K562 (cell line): ENCODE data around the gene ERBB4. TPM values are rescaled to one million over a fixed set of nuclear protein-coding genes. Genes with fewer than 3 reads are reported as not detected.

Source experiments
- ATAC-seq: fragments of 200-7000 bp; cut with Tn5 transposase; 3 replicates; pipeline ENCODE4 v1.9.1; 2020; ENCODE audit warnings: moderate library complexity
- BruUV-seq: library from RNA; stranded (reverse); fragments of 400-500 nt; replicated peaks from 2 replicates; lab custom pipeline; 2021; lab: Mats Ljungman, UMichigan
- CTCF ChIA-PET: fragments of 300-600 bp; formaldehyde crosslinking; extraction: SDS; loops from one replicate; lab custom pipeline; 2021; ENCODE audit warnings: low intra/inter-chr PET ratio; lab: Yijun Ruan, JAX
- POLR2A ChIA-PET: fragments of 300-600, 350-650 bp; sonication (Branson Sonifier 250); formaldehyde crosslinking; extraction: SDS; loops from one replicate; lab custom pipeline; 2021; ENCODE audit warnings: antibody characterized with exemption, inconsistent platforms; lab: Yijun Ruan, JAX
- DNase-seq, 4 experiments: peaks; one replicate each; pipeline versions ENCODE4 v3.0.0 to v3.0.0-alpha.2; 2011 to 2018; ENCODE audit warnings: low spot score in 3 of 4, mixed read lengths in 3 of 4; ENCODE audit errors: extremely low read depth in 1 of 4
- FAIRE-seq: peaks from 2 replicates; lab custom pipeline; 2011; peaks lifted over from hg19 to GRCh38; lab: Jason Lieb, UNC
- H2AFZ ChIP-seq: 2 replicates; pipeline ENCODE4 v1.6.0; 2011; ENCODE audit warnings: low read depth, low read length, control low read depth, inconsistent platforms
- H3K27ac ChIP-seq: fragments of 200-600 bp; 3 replicates; pipeline ENCODE4 v1.8.0; 2011; ENCODE audit warnings: low read depth, mild to moderate bottlenecking, control low read depth, inconsistent platforms, low read length, moderate library complexity, mixed read lengths; ENCODE audit errors: extremely low read depth
- H3K27me3 ChIP-seq, 2 experiments: fragments of 300-600 bp in 1 of 2; 2 replicates in 1 of 2; 3 replicates in 1 of 2; pipeline versions ENCODE4 v1.6.0 to v1.8.0; 2011; ENCODE audit warnings: inconsistent platforms in 2 of 2, low read length in 2 of 2, mild to moderate bottlenecking in 1 of 2, mixed read lengths in 1 of 2, moderate library complexity in 1 of 2; ENCODE audit not compliant: control insufficient read depth in 2 of 2, insufficient read depth in 2 of 2
- H3K36me3 ChIP-seq: fragments of 300-600 bp; 3 replicates; pipeline ENCODE4 v1.8.0; 2011; ENCODE audit warnings: mild to moderate bottlenecking, low read length, inconsistent platforms; ENCODE audit not compliant: control insufficient read depth, insufficient read depth
- H3K4me1 ChIP-seq, 2 experiments: fragments of 200-600 bp in 1 of 2; replicated peaks in 1 of 2; 2 replicates in 1 of 2; 3 replicates in 1 of 2; pipeline versions ENCODE4 v1.5.1 to v1.8.0; 2011; ENCODE audit warnings: inconsistent platforms in 2 of 2, low read length in 2 of 2, mild to moderate bottlenecking in 1 of 2, mixed read lengths in 1 of 2, moderate library complexity in 1 of 2; ENCODE audit not compliant: control insufficient read depth in 2 of 2, insufficient read depth in 2 of 2
- H3K4me2 ChIP-seq: 2 replicates; pipeline ENCODE4 v1.6.1; 2011; ENCODE audit warnings: low read length, control low read depth, inconsistent platforms, mixed read lengths; ENCODE audit not compliant: insufficient read depth
- H3K4me3 ChIP-seq: fragments of 200-600 bp; sonication (generic), shearing (Covaris generic); 2 replicates; pipeline ENCODE4 v1.5.1; 2016; ENCODE audit warnings: control low read depth, inconsistent platforms
- H3K79me2 ChIP-seq: fragments of 200-600 bp; 3 replicates; pipeline ENCODE4 v1.8.0; 2011; ENCODE audit warnings: low read length, inconsistent platforms; ENCODE audit not compliant: control insufficient read depth, insufficient read depth
- H3K9ac ChIP-seq, 2 experiments: 2 replicates each; pipeline versions ENCODE4 v1.6.0 to v1.6.1; 2011; ENCODE audit warnings: low read depth in 2 of 2, low read length in 2 of 2, control low read depth in 1 of 2, inconsistent platforms in 1 of 2, mild to moderate bottlenecking in 1 of 2, mixed read lengths in 1 of 2; ENCODE audit not compliant: insufficient read depth in 1 of 2
- H3K9me1 ChIP-seq: one replicate; pipeline ENCODE4 v1.6.0; 2011; ENCODE audit warnings: inconsistent platforms, mild to moderate bottlenecking, low read length, moderate library complexity; ENCODE audit not compliant: control insufficient read depth, insufficient read depth
- H3K9me3 ChIP-seq: replicated peaks from 2 replicates; pipeline ENCODE4 v1.5.1; 2011; ENCODE audit warnings: low read depth, low read length, inconsistent platforms; ENCODE audit not compliant: control insufficient read depth, insufficient read depth
- H4K20me1 ChIP-seq: replicated peaks from 2 replicates; pipeline ENCODE4 v1.6.1; 2011; ENCODE audit warnings: low read length, inconsistent platforms, mixed read lengths; ENCODE audit not compliant: control insufficient read depth, insufficient read depth
- FOXK2 ChIP-seq, 2 experiments: fragments of 450-650 bp; IDR thresholded peaks in 1 of 2; conservative IDR thresholded peaks in 1 of 2; 2 replicates each; pipeline ENCODE4 v1.6.1; 2016; ENCODE audit warnings: low read depth in 2 of 2, mild to moderate bottlenecking in 1 of 2
- HNRNPUL1 ChIP-seq: fragments of 200-400 bp; formaldehyde crosslinking; IDR thresholded peaks from 2 replicates; pipeline ENCODE4 v1.6.1; 2017; ENCODE audit warnings: low read length
- NCOA4 ChIP-seq: fragments of 450-650 bp; IDR thresholded peaks from 2 replicates; pipeline ENCODE4 v1.6.1; 2018; ENCODE audit warnings: mild to moderate bottlenecking; ENCODE audit not compliant: partially characterized antibody
- NFE2 ChIP-seq: IDR thresholded peaks from 2 replicates; pipeline ENCODE4 v1.6.1; 2014; ENCODE audit warnings: antibody characterized with exemption, low read depth
- SAP30 ChIP-seq: fragments of 200-600 bp; sonication (generic); IDR thresholded peaks from 2 replicates; pipeline ENCODE4 v1.6.1; 2012; ENCODE audit warnings: borderline replicate concordance, low read depth, mild to moderate bottlenecking, moderate library complexity, low read length, control low read depth, inconsistent platforms; ENCODE audit not compliant: insufficient read depth, poor library complexity, severe bottlenecking
- SPI1 ChIP-seq: IDR thresholded peaks from 2 replicates; pipeline ENCODE4 v1.6.1; 2011; ENCODE audit warnings: low read depth, low read length, control low read depth, borderline replicate concordance
- ZNF140 ChIP-seq: fragments of 250-450 bp; sonication (Bioruptor Pico); IDR thresholded peaks from 2 replicates; pipeline ENCODE4 v1.8.0; 2021; ENCODE audit warnings: moderate library complexity, mild to moderate bottlenecking, inconsistent platforms
- ZNF695 ChIP-seq: fragments of 450-650 bp; formaldehyde crosslinking; IDR thresholded peaks from 2 replicates; pipeline ENCODE4 v1.4.0; 2020; ENCODE audit warnings: mild to moderate bottlenecking, moderate library complexity
- ZNF764 ChIP-seq: fragments of 250-450 bp; sonication (Bioruptor Pico); IDR thresholded peaks from 2 replicates; pipeline ENCODE4 v1.4.0; 2020; ENCODE audit warnings: low read depth, mild to moderate bottlenecking, moderate library complexity
- WGBS: fragments of 100-300 bp; shearing (Covaris generic); methylation state at CpG from one replicate; pipeline ENCODE4 v1.1.6; 2016; ENCODE audit warnings: low coverage, mixed read lengths; ENCODE audit not compliant: insufficient coverage; ENCODE audit errors: missing lambda C conversion rate; 5-methylcytosine and 5-hydroxymethylcytosine counted together
- in situ Hi-C: fragments of 300-500 bp; cut with MboI; formaldehyde crosslinking; loops from 4 replicates; pipeline ENCODE4 v1.15.0; 2018; ENCODE audit warnings: inconsistent platforms, mixed read lengths
- intact Hi-C: fragments of 100-400 bp; cut with micrococcal nuclease; formaldehyde crosslinking; loops from 2 replicates; pipeline ENCODE4 v1.14.2; 2022
- polyA plus RNA-seq, 8 experiments: library from polyadenylated mRNA; depleted of rRNA in 4 of 8; stranded (reverse) in 5 of 8; unstranded in 3 of 8; fragments of >200 nt; fragmentation: Nextera tagmentation in 2 of 8; fragmentation: Illumina TruSeq in 1 of 8; extraction: Ambion mirVana in 2 of 8; extraction: Trizol in 1 of 8; gene quantifications; 2 replicates each; pipeline versions ENCODE4 v1.2.1 to v1.2.3, GENCODE V29; 2011 to 2014; ENCODE audit warnings: inconsistent platforms in 1 of 8, missing spikeins in 1 of 8
- total RNA-seq, 7 experiments: library from RNA; depleted of rRNA in 6 of 7; stranded (reverse); fragments of >200 nt in 6 of 7; fragmentation: Illumina TruSeq in 2 of 7; extraction: Trizol in 2 of 7; gene quantifications; 2 replicates each; pipeline versions ENCODE4 v1.2.1 to v1.2.3, GENCODE V29; 2011 to 2021; ENCODE audit warnings: low replicate concordance in 1 of 7
- TF ChIP-seq, protein P1 (sequence below): sonication (generic); formaldehyde crosslinking; IDR thresholded peaks from 2 replicates; pipeline ENCODE4 v1.8.1; 2022; ENCODE audit warnings: missing genetic modification reagents

The ERBB4 gene
- total and polyA plus RNA-seq, 9 of the 15 experiments (the other 6 are each of a cell fraction or from before 2014, with no cell fraction given): not detected

GRCh38 chr2:211744379-211744778 is 794.2 kb downstream of the ERBB4 start:
- no TSS peak for BruUV-seq
- H3K4me2 ChIP-seq: no peak overlapping the region
- no peaks in the 10 kb centered on the region for H4K20me1 ChIP-seq
- 0% methylated on average over 4 of the region's 5 CpGs for WGBS
- in situ Hi-C loops: no loop called here
- no peaks in the 10 kb centered on the region for H3K79me2 ChIP-seq
- H3K9ac ChIP-seq: no peak overlapping the region
- FAIRE-seq (no peak), ATAC-seq (no peak), DNase-seq (no peak)
- H2AFZ ChIP-seq: no peak overlapping the region
- no peaks in the 10 kb centered on the region for H3K9me1 ChIP-seq
- POLR2A ChIA-PET: no interaction called here
- no peaks in the 10 kb centered on the region for H3K9me3 ChIP-seq
- CTCF ChIA-PET: no interaction called here
- H3K4me1 ChIP-seq: no peaks in the 10 kb centered on the region
- no peak overlapping the region for H3K4me3 ChIP-seq
- no peaks in the 10 kb centered on the region for H3K36me3 ChIP-seq
- H3K27ac ChIP-seq: no peak overlapping the region
- no peaks in the 10 kb centered on the region for H3K27me3 ChIP-seq
- intact Hi-C loops: no loop called here
- TF ChIP-seq SPI1: no peak
- TF ChIP-seq SAP30: no peak
- no peak for TF ChIP-seq FOXK2 (conservative IDR thresholded peaks at IDR 0.05 in 1 of 2, IDR thresholded peaks at IDR 0.05 in 1 of 2; ENCODE audit: low read depth in 2 of 2)
- TF ChIP-seq NCOA4: no peak
- TF ChIP-seq, protein P1, sequence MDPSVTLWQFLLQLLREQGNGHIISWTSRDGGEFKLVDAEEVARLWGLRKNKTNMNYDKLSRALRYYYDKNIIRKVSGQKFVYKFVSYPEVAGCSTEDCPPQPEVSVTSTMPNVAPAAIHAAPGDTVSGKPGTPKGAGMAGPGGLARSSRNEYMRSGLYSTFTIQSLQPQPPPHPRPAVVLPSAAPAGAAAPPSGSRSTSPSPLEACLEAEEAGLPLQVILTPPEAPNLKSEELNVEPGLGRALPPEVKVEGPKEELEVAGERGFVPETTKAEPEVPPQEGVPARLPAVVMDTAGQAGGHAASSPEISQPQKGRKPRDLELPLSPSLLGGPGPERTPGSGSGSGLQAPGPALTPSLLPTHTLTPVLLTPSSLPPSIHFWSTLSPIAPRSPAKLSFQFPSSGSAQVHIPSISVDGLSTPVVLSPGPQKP: no peak
- no peak for TF ChIP-seq ZNF764 (CRISPR knock-in tag)
- no peak for TF ChIP-seq HNRNPUL1
- TF ChIP-seq ZNF140: no peak
- no peak for TF ChIP-seq NFE2
- TF ChIP-seq ZNF695 (CRISPR knock-in tag): no peak
